ENCODE data around the gene CASP8.

Gene CASP8

GRCh38 chr2:201263779-201264178, 3.4 kb downstream of the CASP8 start:
- Histone ChIP-seq H3K4me2 (ENCODE audit: low read length, poor library complexity, severe bottlenecking) (no peak overlapping the region), H3K18ac (ENCODE audit: low read depth in 1 of 2, low read length in 2 of 2) (no peak overlapping the region)
- WGBS: 73% methylated on average over 1 of the region's 2 CpGs

GRCh38 chr2:201264472-201265173, 4.3 kb downstream of the CASP8 start:
- Histone ChIP-seq H3K14ac (ENCODE audit: low read length in 2 of 2) (no peak overlapping the region), H3K27me3 (ENCODE audit: control insufficient read depth in 1 of 2, insufficient read depth in 1 of 2, low read length in 2 of 2) (no peaks in the 10 kb centered on the region), H3K4me1 (ENCODE audit: control insufficient read depth, insufficient read depth, low read depth, low read length) (peaks cover 9% of the 10 kb centered on the region), H3K9ac (ENCODE audit: low read length) (no peak overlapping the region), H2BK5ac (ENCODE audit: low read depth, low read length, poor library complexity, severe bottlenecking) (no peak overlapping the region), H4K8ac (ENCODE audit: low read length) (no peak overlapping the region), H3K4ac (ENCODE audit: low read depth in 1 of 2, low read length in 2 of 2) (no peak overlapping the region), H3K27ac (ENCODE audit: low read length, poor library complexity, severe bottlenecking) (no peak overlapping the region), H3K79me1 (replicated peaks; ENCODE audit: low read length, poor library complexity, severe bottlenecking) (peaks cover 47% of the 10 kb centered on the region), H3K9me3 (ENCODE audit: control insufficient read depth, low read length) (no peaks in the 10 kb centered on the region), H2BK12ac (ENCODE audit: low read length in 2 of 2) (no peak overlapping the region), H2AK5ac (ENCODE audit: low read length, severe bottlenecking) (no peak overlapping the region), H2BK15ac (ENCODE audit: low read depth, poor library complexity, severe bottlenecking) (no peak overlapping the region), H4K91ac (ENCODE audit: low read length) (no peak overlapping the region), H2AFZ (ENCODE audit: low read depth, low read length) (no peak overlapping the region), H3K4me2 (ENCODE audit: low read length, poor library complexity, severe bottlenecking) (no peak overlapping the region), H3K36me3 (ENCODE audit: control insufficient read depth in 1 of 2, insufficient read depth in 2 of 2, low read depth in 1 of 2, low read length in 2 of 2) (peaks cover 11 to 26% of the 10 kb centered on the region in 2 experiments), H3K23ac (ENCODE audit: low read length in 2 of 2) (no peak overlapping the region), H3K4me3 (ENCODE audit: insufficient read depth in 1 of 2, low read depth in 1 of 2, low read length in 2 of 2) (no peak overlapping the region), H2BK120ac (ENCODE audit: low read depth, low read length) (no peak overlapping the region), H3K18ac (ENCODE audit: low read depth in 1 of 2, low read length in 2 of 2) (peak overlapping the region in 1 of 2 experiments; percentile 21)
- 98% methylated on average over 6 of the region's 7 CpGs for WGBS
- no peak for DNase-seq

More at GRCh38 chr2:201263779-201264178, 3.4 kb downstream of the CASP8 start:
- no peaks in the 10 kb centered on the region for H3K9me3 ChIP-seq (ENCODE audit: control insufficient read depth, low read length)
- no peak overlapping the region for H2BK120ac ChIP-seq (ENCODE audit: low read depth, low read length)
- H2AFZ ChIP-seq (ENCODE audit: low read depth, low read length): no peak overlapping the region
- H2BK15ac ChIP-seq (ENCODE audit: low read depth, poor library complexity, severe bottlenecking): no peak overlapping the region
- no peak overlapping the region for H3K23ac ChIP-seq (ENCODE audit: low read length in 2 of 2)
- no peak overlapping the region for H3K27ac ChIP-seq (ENCODE audit: low read length, poor library complexity, severe bottlenecking)
- H4K91ac ChIP-seq (ENCODE audit: low read length): no peak overlapping the region
- H3K4me1 ChIP-seq (ENCODE audit: control insufficient read depth, insufficient read depth, low read depth, low read length): peaks cover 11% of the 10 kb centered on the region
- H4K8ac ChIP-seq (ENCODE audit: low read length): no peak overlapping the region
- no peak overlapping the region for H2BK5ac ChIP-seq (ENCODE audit: low read depth, low read length, poor library complexity, severe bottlenecking)
- H3K14ac ChIP-seq (ENCODE audit: low read length in 2 of 2): no peak overlapping the region
- no peaks in the 10 kb centered on the region for H3K27me3 ChIP-seq (ENCODE audit: control insufficient read depth in 1 of 2, insufficient read depth in 1 of 2, low read length in 2 of 2)
- H2AK5ac ChIP-seq (ENCODE audit: low read length, severe bottlenecking): no peak overlapping the region
- no peak overlapping the region for H3K9ac ChIP-seq (ENCODE audit: low read length)
- DNase-seq: no peak
- no peak overlapping the region for H2BK12ac ChIP-seq (ENCODE audit: low read length in 2 of 2)
- no peak overlapping the region for H3K4ac ChIP-seq (ENCODE audit: low read depth in 1 of 2, low read length in 2 of 2)
- no peak overlapping the region for H3K4me3 ChIP-seq (ENCODE audit: insufficient read depth in 1 of 2, low read depth in 1 of 2, low read length in 2 of 2)
- H3K79me1 ChIP-seq (replicated peaks; ENCODE audit: low read length, poor library complexity, severe bottlenecking): peaks cover 43% of the 10 kb centered on the region
- peaks cover 5 to 19% of the 10 kb centered on the region in 2 experiments for H3K36me3 ChIP-seq (ENCODE audit: control insufficient read depth in 1 of 2, insufficient read depth in 2 of 2, low read depth in 1 of 2, low read length in 2 of 2)

- Histone ChIP-seq H3K4me3 (ENCODE audit: insufficient read depth in 1 of 2, low read depth in 1 of 2, low read length in 2 of 2) (no peak overlapping the region), H2BK12ac (ENCODE audit: low read length in 2 of 2) (no peak overlapping the region), H4K91ac (ENCODE audit: low read length) (no peak overlapping the region), H3K9me3 (ENCODE audit: control insufficient read depth, low read length) (no peaks in the 10 kb centered on the region), H3K27ac (ENCODE audit: low read length, poor library complexity, severe bottlenecking) (no peak overlapping the region), H3K9ac (ENCODE audit: low read length) (no peak overlapping the region), H3K4me2 (ENCODE audit: low read length, poor library complexity, severe bottlenecking) (no peak overlapping the region), H3K4ac (ENCODE audit: low read depth in 1 of 2, low read length in 2 of 2) (no peak overlapping the region), H2AK5ac (ENCODE audit: low read length, severe bottlenecking) (no peak overlapping the region), H2AFZ (ENCODE audit: low read depth, low read length) (no peak overlapping the region), H3K27me3 (ENCODE audit: control insufficient read depth in 1 of 2, insufficient read depth in 1 of 2, low read length in 2 of 2) (no peaks in the 10 kb centered on the region), H4K8ac (ENCODE audit: low read length) (no peak overlapping the region), H2BK5ac (ENCODE audit: low read depth, low read length, poor library complexity, severe bottlenecking) (no peak overlapping the region), H3K79me1 (replicated peaks; ENCODE audit: low read length, poor library complexity, severe bottlenecking) (peaks cover 36% of the 10 kb centered on the region), H3K23ac (ENCODE audit: low read length in 2 of 2) (no peak overlapping the region), H3K18ac (ENCODE audit: low read depth in 1 of 2, low read length in 2 of 2) (no peak overlapping the region), H3K4me1 (ENCODE audit: control insufficient read depth, insufficient read depth, low read depth, low read length) (no peaks in the 10 kb centered on the region), H3K36me3 (ENCODE audit: control insufficient read depth in 1 of 2, insufficient read depth in 2 of 2, low read depth in 1 of 2, low read length in 2 of 2) (peaks cover 16 to 44% of the 10 kb centered on the region in 2 experiments), H2BK120ac (ENCODE audit: low read depth, low read length) (no peak overlapping the region), H3K14ac (ENCODE audit: low read length in 2 of 2) (no peak overlapping the region), H2BK15ac (ENCODE audit: low read depth, poor library complexity, severe bottlenecking) (no peak overlapping the region)
- DNase-seq: no peak
- 100% methylated on average over 1 of the region's 2 CpGs for WGBS
These were observed 6.3 kb downstream of the CASP8 start for GRCh38 chr2:201266629-201267028.

- Histone ChIP-seq H2AFZ (ENCODE audit: low read depth, low read length) (no peak overlapping the region), H3K14ac (ENCODE audit: low read length in 2 of 2) (no peak overlapping the region), H3K36me3 (ENCODE audit: control insufficient read depth in 1 of 2, insufficient read depth in 2 of 2, low read depth in 1 of 2, low read length in 2 of 2) (peaks cover 20 to 53% of the 10 kb centered on the region in 2 experiments), H3K18ac (ENCODE audit: low read depth in 1 of 2, low read length in 2 of 2) (no peak overlapping the region), H3K4me3 (ENCODE audit: insufficient read depth in 1 of 2, low read depth in 1 of 2, low read length in 2 of 2) (no peak overlapping the region), H2AK5ac (ENCODE audit: low read length, severe bottlenecking) (no peak overlapping the region), H3K4me1 (ENCODE audit: control insufficient read depth, insufficient read depth, low read depth, low read length) (no peaks in the 10 kb centered on the region), H3K9ac (ENCODE audit: low read length) (no peak overlapping the region), H2BK15ac (ENCODE audit: low read depth, poor library complexity, severe bottlenecking) (no peak overlapping the region), H3K79me1 (replicated peaks; ENCODE audit: low read length, poor library complexity, severe bottlenecking) (peaks cover 40% of the 10 kb centered on the region), H2BK120ac (ENCODE audit: low read depth, low read length) (no peak overlapping the region), H3K4ac (ENCODE audit: low read depth in 1 of 2, low read length in 2 of 2) (no peak overlapping the region), H3K27ac (ENCODE audit: low read length, poor library complexity, severe bottlenecking) (no peak overlapping the region), H2BK12ac (ENCODE audit: low read length in 2 of 2) (no peak overlapping the region), H4K91ac (ENCODE audit: low read length) (no peak overlapping the region), H3K27me3 (ENCODE audit: control insufficient read depth in 1 of 2, insufficient read depth in 1 of 2, low read length in 2 of 2) (no peaks in the 10 kb centered on the region), H3K9me3 (ENCODE audit: control insufficient read depth, low read length) (no peaks in the 10 kb centered on the region), H3K4me2 (ENCODE audit: low read length, poor library complexity, severe bottlenecking) (no peak overlapping the region), H3K23ac (ENCODE audit: low read length in 2 of 2) (no peak overlapping the region), H2BK5ac (ENCODE audit: low read depth, low read length, poor library complexity, severe bottlenecking) (no peak overlapping the region), H4K8ac (ENCODE audit: low read length) (no peak overlapping the region)
- 94% methylated on average over 11 of the region's 12 CpGs for WGBS
- no peak for DNase-seq
These were observed 7.1 kb downstream of the CASP8 start for GRCh38 chr2:201267278-201268030.

Data from mesenchymal stem cell (in vitro differentiated cells and primary cell).